DND-41 (cell line): ENCODE data around the gene TDRD7.

Experiments
- ATAC-seq: fragments of 200-7000 bp; cut with Tn5 transposase; 3 replicates; pipeline ENCODE4 v1.9.1; 2021; ENCODE audit warnings: low read depth; ENCODE audit not compliant: insufficient read depth
- DNase-seq: peaks from one replicate; pipeline ENCODE4 v3.0.0-alpha.2; 2020
- H2AFZ ChIP-seq: 2 replicates; pipeline ENCODE4 v1.6.0; 2012; ENCODE audit warnings: low read depth, low read length
- H3K27ac ChIP-seq: 2 replicates; pipeline ENCODE4 v1.5.1; 2012; ENCODE audit warnings: low read length, inconsistent platforms
- H3K27me3 ChIP-seq: fragments of 200-600 bp; sonication (generic); 2 replicates; pipeline ENCODE4 v1.6.0; 2012; ENCODE audit warnings: low read length, mild to moderate bottlenecking, inconsistent platforms; ENCODE audit not compliant: insufficient read depth, poor library complexity
- H3K36me3 ChIP-seq: 2 replicates; pipeline ENCODE4 v1.5.1; 2012; ENCODE audit warnings: low read length, inconsistent platforms; ENCODE audit not compliant: insufficient read depth
- H3K4me1 ChIP-seq: 2 replicates; pipeline ENCODE4 v1.5.1; 2012; ENCODE audit warnings: mild to moderate bottlenecking, low read length; ENCODE audit not compliant: insufficient read depth
- H3K4me2 ChIP-seq: 2 replicates; pipeline ENCODE4 v1.6.0; 2012; ENCODE audit warnings: mild to moderate bottlenecking, moderate library complexity, low read length, inconsistent platforms; ENCODE audit not compliant: insufficient read depth
- H3K4me3 ChIP-seq, 2 experiments: fragments of 200-600 bp in 1 of 2; shearing (Covaris generic) in 1 of 2; 2 replicates each; pipeline ENCODE4 v1.5.1; 2012 to 2016; ENCODE audit warnings: inconsistent platforms in 2 of 2, low read length in 2 of 2, mild to moderate bottlenecking in 2 of 2, low read depth in 1 of 2, moderate library complexity in 1 of 2
- H3K79me2 ChIP-seq: 2 replicates; pipeline ENCODE4 v1.6.0; 2012; ENCODE audit warnings: low read length, inconsistent platforms; ENCODE audit not compliant: insufficient read depth
- H3K9ac ChIP-seq: 2 replicates; pipeline ENCODE4 v1.6.0; 2012; ENCODE audit warnings: low read depth, mild to moderate bottlenecking, inconsistent platforms, low read length, moderate library complexity
- H3K9me3 ChIP-seq: 2 replicates; pipeline ENCODE4 v1.5.1; 2012; ENCODE audit warnings: low read length, moderate library complexity, mild to moderate bottlenecking, inconsistent platforms; ENCODE audit not compliant: insufficient read depth, severe bottlenecking
- H4K20me1 ChIP-seq: 2 replicates; pipeline ENCODE4 v1.6.0; 2012; ENCODE audit warnings: low read length; ENCODE audit not compliant: insufficient read depth
- EZH2 ChIP-seq: IDR thresholded peaks from 3 replicates; pipeline ENCODE4 v1.6.1; 2012; ENCODE audit warnings: borderline replicate concordance, low read depth, mild to moderate bottlenecking, moderate library complexity, low read length, inconsistent platforms; ENCODE audit not compliant: severe bottlenecking
- TF ChIP-seq, protein P1 (sequence below): IDR thresholded peaks from 2 replicates; pipeline ENCODE4 v1.5.1; 2012; ENCODE audit warnings: borderline replicate concordance, low read length, moderate library complexity, mild to moderate bottlenecking; ENCODE audit not compliant: poor library complexity, severe bottlenecking; ENCODE audit errors: extremely low read depth

Gene TDRD7

GRCh38 chr9:97462159-97462558 is 50.3 kb downstream of the TDRD7 start:
- Histone ChIP-seq H3K4me1 (no peaks in the 10 kb centered on the region), H3K4me2 (no peak overlapping the region), H2AFZ (no peak overlapping the region), H3K79me2 (no peaks in the 10 kb centered on the region), H3K36me3 (no peaks in the 10 kb centered on the region), H3K4me3 (no peak overlapping the region), H3K9ac (no peak overlapping the region), H3K27me3 (no peaks in the 10 kb centered on the region), H3K9me3 (no peaks in the 10 kb centered on the region), H3K27ac (no peak overlapping the region), H4K20me1 (no peaks in the 10 kb centered on the region)
- ATAC-seq (no peak), DNase-seq (no peak)
- TF ChIP-seq, protein P1, sequence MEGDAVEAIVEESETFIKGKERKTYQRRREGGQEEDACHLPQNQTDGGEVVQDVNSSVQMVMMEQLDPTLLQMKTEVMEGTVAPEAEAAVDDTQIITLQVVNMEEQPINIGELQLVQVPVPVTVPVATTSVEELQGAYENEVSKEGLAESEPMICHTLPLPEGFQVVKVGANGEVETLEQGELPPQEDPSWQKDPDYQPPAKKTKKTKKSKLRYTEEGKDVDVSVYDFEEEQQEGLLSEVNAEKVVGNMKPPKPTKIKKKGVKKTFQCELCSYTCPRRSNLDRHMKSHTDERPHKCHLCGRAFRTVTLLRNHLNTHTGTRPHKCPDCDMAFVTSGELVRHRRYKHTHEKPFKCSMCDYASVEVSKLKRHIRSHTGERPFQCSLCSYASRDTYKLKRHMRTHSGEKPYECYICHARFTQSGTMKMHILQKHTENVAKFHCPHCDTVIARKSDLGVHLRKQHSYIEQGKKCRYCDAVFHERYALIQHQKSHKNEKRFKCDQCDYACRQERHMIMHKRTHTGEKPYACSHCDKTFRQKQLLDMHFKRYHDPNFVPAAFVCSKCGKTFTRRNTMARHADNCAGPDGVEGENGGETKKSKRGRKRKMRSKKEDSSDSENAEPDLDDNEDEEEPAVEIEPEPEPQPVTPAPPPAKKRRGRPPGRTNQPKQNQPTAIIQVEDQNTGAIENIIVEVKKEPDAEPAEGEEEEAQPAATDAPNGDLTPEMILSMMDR: no peak
- TF ChIP-seq EZH2: no peak

DNA sequence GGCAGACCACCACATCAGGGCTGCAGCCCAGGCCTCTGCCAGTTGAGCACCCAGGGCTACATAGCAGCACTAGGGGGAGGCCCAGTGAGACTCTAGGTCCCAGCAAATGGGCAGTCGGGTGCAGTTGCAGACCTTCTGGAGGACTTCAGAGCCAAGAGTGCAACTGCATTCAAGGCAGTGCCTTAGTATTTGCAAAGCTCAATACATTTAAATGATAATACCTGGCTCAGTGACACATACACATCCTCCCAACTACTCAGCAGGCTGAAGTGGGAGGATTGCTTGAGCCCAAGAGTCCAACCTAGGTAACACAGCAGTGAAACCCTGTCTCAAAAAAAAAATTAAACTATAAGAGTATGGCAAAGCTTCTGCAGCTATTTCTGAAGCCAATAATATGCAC is 51.0 kb downstream of the TDRD7 start:
- Histone ChIP-seq H2AFZ (no peak overlapping the region), H3K9me3 (no peaks in the 10 kb centered on the region), H3K27ac (no peak overlapping the region), H4K20me1 (no peaks in the 10 kb centered on the region), H3K36me3 (no peaks in the 10 kb centered on the region), H3K79me2 (no peaks in the 10 kb centered on the region), H3K4me2 (no peak overlapping the region), H3K9ac (no peak overlapping the region), H3K4me1 (no peaks in the 10 kb centered on the region), H3K27me3 (no peaks in the 10 kb centered on the region), H3K4me3 (no peak overlapping the region)
- ATAC-seq (no peak), DNase-seq (no peak)
- TF ChIP-seq, protein P1: no peak
- no peak for TF ChIP-seq EZH2

DNA sequence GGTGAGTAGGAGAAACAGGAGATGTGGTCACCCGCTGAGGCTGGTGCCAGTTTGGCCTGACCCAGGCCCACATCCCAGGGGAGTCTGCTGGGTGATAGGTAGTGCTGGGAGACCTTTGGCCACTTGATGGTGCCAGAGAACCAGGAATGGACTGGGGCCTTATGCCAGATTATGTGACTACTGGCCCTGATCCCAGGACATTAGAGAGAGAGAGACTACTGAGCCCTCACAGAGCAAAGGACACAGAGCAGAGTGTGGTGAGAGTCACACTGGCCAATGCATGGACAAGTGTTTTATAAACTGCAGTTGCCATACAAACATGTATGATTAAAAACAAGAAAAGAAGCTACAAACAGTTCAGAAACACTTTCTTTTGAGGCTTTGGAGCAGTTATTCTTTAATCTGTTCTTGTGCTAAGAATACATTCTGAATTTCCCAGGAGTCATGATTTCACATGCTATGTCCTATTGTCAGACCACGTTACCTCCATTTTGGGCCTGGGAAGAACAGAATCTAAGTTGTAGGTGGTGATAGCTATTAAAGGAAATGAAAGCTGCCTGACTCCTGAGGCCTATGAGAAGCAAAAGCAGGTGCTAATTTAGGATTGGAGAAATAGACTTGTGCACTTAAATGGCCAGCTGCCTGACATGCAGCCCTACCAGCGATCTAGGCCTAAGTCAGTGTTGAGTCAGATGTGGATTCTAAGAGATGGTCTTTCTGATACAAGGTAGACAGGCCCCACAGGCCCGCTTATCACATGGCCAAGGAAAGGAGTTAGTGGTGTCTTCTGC is 57.0 kb downstream of the TDRD7 start:
- H3K79me2 ChIP-seq: no peaks in the 10 kb centered on the region
- peak; percentile 32 for DNase-seq
- no peaks in the 10 kb centered on the region for H3K36me3 ChIP-seq
- H3K9ac ChIP-seq: no peak overlapping the region
- no peaks in the 10 kb centered on the region for H4K20me1 ChIP-seq
- H2AFZ ChIP-seq: no peak overlapping the region
- H3K27ac ChIP-seq: no peak overlapping the region
- H3K4me1 ChIP-seq: no peaks in the 10 kb centered on the region
- no peak overlapping the region for H3K4me3 ChIP-seq
- H3K27me3 ChIP-seq: no peaks in the 10 kb centered on the region
- peak; percentile 68; the same call in 2 of the 3 replicates for ATAC-seq
- no peaks in the 10 kb centered on the region for H3K9me3 ChIP-seq
- TF ChIP-seq, protein P1: peak; percentile 66
- TF ChIP-seq EZH2: no peak
- H3K4me2 ChIP-seq: no peak overlapping the region

GRCh38 chr9:97470076-97470475 is 58.2 kb downstream of the TDRD7 start:
- ATAC-seq (no peak), DNase-seq (no peak)
- no peak overlapping the region for H2AFZ ChIP-seq
- no peaks in the 10 kb centered on the region for H3K27me3 ChIP-seq
- TF ChIP-seq, protein P1: peak; percentile 31
- no peak for TF ChIP-seq EZH2
- H3K36me3 ChIP-seq: no peaks in the 10 kb centered on the region
- no peaks in the 10 kb centered on the region for H3K79me2 ChIP-seq
- H3K4me2 ChIP-seq: no peak overlapping the region
- H3K27ac ChIP-seq: no peak overlapping the region
- H3K4me3 ChIP-seq: no peak overlapping the region
- no peaks in the 10 kb centered on the region for H4K20me1 ChIP-seq
- H3K9me3 ChIP-seq: no peaks in the 10 kb centered on the region
- no peak overlapping the region for H3K9ac ChIP-seq
- H3K4me1 ChIP-seq: no peaks in the 10 kb centered on the region
